CD4-positive, alpha-beta T cell treated with Interleukin-15 for 1 hour (primary cell): ENCODE results near the gene B4GALT5.

Experiments
- DNase-seq: peaks from one replicate; pipeline ENCODE4 v3.0.0-alpha.2; 2020

The B4GALT5 gene

GRCh38 chr20:49699200-49699992, 14.3 kb downstream of the B4GALT5 start:
- DNase-seq: no peak

- DNase-seq: no peak
These were observed 15.2 kb downstream of the B4GALT5 start for GRCh38 chr20:49698477-49698876.

GRCh38 chr20:49697071-49697470, 16.6 kb downstream of the B4GALT5 start:
- DNase-seq: no peak

- DNase-seq: no peak
These were observed 17.1 kb downstream of the B4GALT5 start for GRCh38 chr20:49696594-49696993.

GRCh38 chr20:49695830-49696229, 17.8 kb downstream of the B4GALT5 start:
- no peak for DNase-seq

GRCh38 chr20:49694450-49695071, 19.1 kb downstream of the B4GALT5 start:
- DNase-seq: no peak

- DNase-seq: no peak
These were observed 20.1 kb downstream of the B4GALT5 start for GRCh38 chr20:49693435-49694171.

- DNase-seq: no peak
These were observed 20.7 kb downstream of the B4GALT5 start for GRCh38 chr20:49692941-49693340.

GRCh38 chr20:49691818-49692568, 21.7 kb downstream of the B4GALT5 start:
- no peak for DNase-seq

GRCh38 chr20:49690899-49691620, 22.6 kb downstream of the B4GALT5 start:
- no peak for DNase-seq

- DNase-seq: no peak
These were observed 25.8 kb downstream of the B4GALT5 start for GRCh38 chr20:49687595-49688567.

GRCh38 chr20:49685809-49686208, 27.9 kb downstream of the B4GALT5 start:
- no peak for DNase-seq

- DNase-seq: no peak
These were observed 28.5 kb downstream of the B4GALT5 start for GRCh38 chr20:49685161-49685601.

- DNase-seq: no peak
These were observed 29.2 kb downstream of the B4GALT5 start for GRCh38 chr20:49684335-49684997.

- DNase-seq: no peak
These were observed 30.9 kb downstream of the B4GALT5 start for GRCh38 chr20:49682798-49683197.

- no peak for DNase-seq
These were observed 31.4 kb downstream of the B4GALT5 start for GRCh38 chr20:49682278-49682677.

- DNase-seq: no peak
These were observed 31.8 kb downstream of the B4GALT5 start for GRCh38 chr20:49681850-49682216.

- no peak for DNase-seq
These were observed 33.2 kb downstream of the B4GALT5 start for GRCh38 chr20:49680484-49680883.

- no peak for DNase-seq
These were observed 34.0 kb downstream of the B4GALT5 start for GRCh38 chr20:49679634-49680033.
